NCI-H82 treated with DMSO at 0.1 percent for 48 hours (cell line): ENCODE results near the gene AIM2.

Experiments used
- DNase-seq: peaks from one replicate; lab custom pipeline; 2025; ENCODE audit not compliant: unreplicated experiment; lab: John Stamatoyannopoulos, UW

The AIM2 gene

GRCh38 chr1:159015440-159015909, 61.1 kb downstream of the AIM2 start:
- DNase-seq, result no peak

GRCh38 chr1:159014851-159015250, 61.7 kb downstream of the AIM2 start:
- DNase-seq, result no peak

- DNase-seq, result no peak
Measured at GRCh38 chr1:159014003-159014571, 62.5 kb downstream of the AIM2 start.

DNA sequence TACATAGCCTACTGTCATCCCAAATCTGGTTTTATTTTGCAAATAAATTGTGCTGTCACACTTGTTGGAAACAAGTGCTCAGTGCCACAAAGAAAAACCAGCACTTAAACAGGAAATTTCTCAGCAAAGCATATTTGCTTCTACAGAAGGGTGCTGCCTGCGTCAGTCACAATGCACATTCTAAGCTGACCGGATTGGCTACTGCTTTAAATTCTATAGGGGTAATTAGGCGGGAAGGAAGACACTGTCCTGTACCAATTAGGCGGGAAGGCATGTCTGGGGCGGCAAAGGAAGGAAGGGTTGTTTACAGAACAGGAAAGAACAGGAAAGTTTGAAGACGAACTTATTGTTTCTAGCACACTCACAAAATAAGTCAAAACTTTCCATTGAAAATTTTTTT, 64.1 kb downstream of the AIM2 start:
- no peak for DNase-seq
